SH-SY5Y (cell line): ENCODE measurements around the gene CD99L2.

Experiments used
- GATA2 ChIP-seq: IDR thresholded peaks from 2 replicates; pipeline ENCODE4 v1.6.1; 2011; ENCODE audit warnings: mild to moderate bottlenecking, low read depth, low read length
- GATA3 ChIP-seq: IDR thresholded peaks from 2 replicates; pipeline ENCODE4 v1.6.1; 2011; ENCODE audit warnings: low read depth, mild to moderate bottlenecking, low read length, moderate library complexity

Gene CD99L2

GRCh38 chrX:150854856-150855255 is 43.6 kb downstream of the CD99L2 start:
- TF ChIP-seq GATA2: no peak
- no peak for TF ChIP-seq GATA3

- TF ChIP-seq GATA2 (no peak), GATA3 (no peak)
Measured at GRCh38 chrX:150849996-150850720, 48.3 kb downstream of the CD99L2 start.

- no peak for TF ChIP-seq GATA3
Measured at GRCh38 chrX:150849486-150849885, 49.0 kb downstream of the CD99L2 start.

GRCh38 chrX:150848914-150849365 is 49.5 kb downstream of the CD99L2 start:
- TF ChIP-seq GATA3: no peak
- TF ChIP-seq GATA2: no peak

- TF ChIP-seq GATA3 (no peak), GATA2 (no peak)
Measured at GRCh38 chrX:150847088-150847487, 51.4 kb downstream of the CD99L2 start.

GRCh38 chrX:150846130-150846529 is 52.3 kb downstream of the CD99L2 start:
- no peak for TF ChIP-seq GATA2

- TF ChIP-seq GATA3: no peak
Measured at GRCh38 chrX:150845091-150845490, 53.4 kb downstream of the CD99L2 start.

- TF ChIP-seq GATA2 (no peak), GATA3 (no peak)
Measured at GRCh38 chrX:150844016-150844415, 54.5 kb downstream of the CD99L2 start.

GRCh38 chrX:150842198-150842685 is 56.2 kb downstream of the CD99L2 start:
- TF ChIP-seq GATA3 (no peak), GATA2 (no peak)

- no peak for TF ChIP-seq GATA2
- no peak for TF ChIP-seq GATA3
Measured at GRCh38 chrX:150841456-150842197, 56.8 kb downstream of the CD99L2 start.

GRCh38 chrX:150837845-150838244 is 60.6 kb downstream of the CD99L2 start:
- TF ChIP-seq GATA2 (no peak), GATA3 (no peak)

- TF ChIP-seq GATA2 (no peak), GATA3 (no peak)
Measured at GRCh38 chrX:150834695-150835094, 63.8 kb downstream of the CD99L2 start.

- no peak for TF ChIP-seq GATA2
- TF ChIP-seq GATA3: no peak
Measured at GRCh38 chrX:150833454-150834056, 64.9 kb downstream of the CD99L2 start.

GRCh38 chrX:150831863-150832262 is 66.6 kb downstream of the CD99L2 start:
- TF ChIP-seq GATA3: no peak
- TF ChIP-seq GATA2: no peak

- TF ChIP-seq GATA2 (no peak), GATA3 (no peak)
Measured at GRCh38 chrX:150828785-150829184, 69.7 kb downstream of the CD99L2 start.

GRCh38 chrX:150821971-150822370 is 76.5 kb downstream of the CD99L2 start:
- TF ChIP-seq GATA3 (no peak), GATA2 (no peak)
